ENCODE results near the gene PCGF1. TPM values are rescaled to one million over a fixed set of nuclear protein-coding genes. Genes with fewer than 3 reads are reported as not detected.

PCGF1 gene
- total and polyA plus RNA-seq, 2 of the 13 experiments (the other 11 are each of a cell fraction or from before 2014, with no cell fraction given), result 20.4 to 22.6 TPM

DNA sequence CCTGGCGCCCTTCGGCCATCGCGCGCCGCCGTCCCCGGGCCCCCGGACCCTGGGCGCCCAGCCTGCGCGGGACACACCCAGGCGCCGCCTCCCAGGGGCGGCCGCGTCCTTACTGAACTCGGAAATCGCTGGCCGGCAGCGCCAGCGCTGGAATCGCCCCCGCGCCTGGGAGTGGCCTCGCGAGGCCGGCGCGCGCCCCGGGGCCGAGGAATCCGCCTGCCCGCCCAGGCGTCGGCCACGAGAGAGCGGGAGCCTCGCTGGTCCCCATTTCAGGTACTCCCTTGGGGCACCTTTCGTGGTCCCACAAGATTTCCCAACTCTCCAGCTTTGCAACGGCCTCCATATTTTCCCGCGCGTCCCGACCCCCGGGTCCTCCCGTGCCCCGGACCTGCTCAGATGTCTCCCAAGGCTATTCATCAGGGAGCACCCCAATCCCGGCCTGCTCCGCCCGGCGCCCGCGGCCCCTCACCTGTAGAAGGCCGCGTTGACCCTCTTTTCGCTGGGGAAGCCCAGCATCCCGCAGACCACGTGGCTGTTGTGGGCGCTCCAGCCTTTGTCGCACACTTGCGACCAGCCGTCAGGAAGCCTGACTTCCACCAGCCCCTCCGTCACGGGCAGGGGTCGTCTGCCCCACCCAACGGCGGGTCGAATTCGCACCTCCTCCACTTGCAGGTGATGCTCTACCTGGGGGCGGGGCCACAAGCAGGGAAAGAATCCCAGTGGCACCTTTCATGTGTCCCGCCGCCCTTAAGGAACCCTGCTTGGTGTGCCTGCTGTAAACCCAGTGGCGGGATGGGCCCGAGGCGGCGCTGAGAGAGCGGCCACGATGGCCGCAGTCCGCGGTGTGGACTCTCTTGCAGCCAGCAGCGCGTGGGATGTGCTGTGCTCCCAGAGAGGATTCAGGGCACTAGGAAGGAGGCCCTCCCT lies 41.7 kb upstream of the PCGF1 start (continued):
- TF ChIP-seq YY1 (IDR thresholded peaks at IDR 0.05; ENCODE audit: insufficient read depth, insufficient replicate concordance, low read depth, low read length) (peak; percentile 76), KLF11 (CRISPR knock-in tag; IDR thresholded peaks at IDR 0.05) (no peak), ZNF768 (CRISPR knock-in tag; IDR thresholded peaks at IDR 0.05) (peak; percentile 66; the same call in 1 of the 2 replicates), CBFB (CRISPR knock-in tag; IDR thresholded peaks at IDR 0.05) (0 out of 2 replicates have a peak, but pooled peaks have one; percentile 17), RAD21 (CRISPR knock-in tag; IDR thresholded peaks at IDR 0.05) (peak; percentile 16; the same call in 1 of the 2 replicates), HOXA3 (CRISPR knock-in tag; IDR thresholded peaks at IDR 0.05) (peak; percentile 44; the same call in 1 of the 2 replicates), ATM (IDR thresholded peaks at IDR 0.05; ENCODE audit: borderline replicate concordance) (no peak), ZBTB38 (CRISPR knock-in tag; IDR thresholded peaks at IDR 0.05) (0 out of 2 replicates have a peak, but pooled peaks have one; percentile 18), ZNF263 (CRISPR knock-in tag; IDR thresholded peaks at IDR 0.05) (peak; percentile 94), HES4 (CRISPR knock-in tag; IDR thresholded peaks at IDR 0.05; ENCODE audit: borderline replicate concordance) (no peak), MAZ (IDR thresholded peaks at IDR 0.05; ENCODE audit: borderline replicate concordance, low read depth, low read length) (no peak), MAZ (CRISPR knock-in tag; IDR thresholded peaks at IDR 0.05; ENCODE audit: low read depth) (peak; percentile 76)
- TF ChIP-seq, protein P1, sequence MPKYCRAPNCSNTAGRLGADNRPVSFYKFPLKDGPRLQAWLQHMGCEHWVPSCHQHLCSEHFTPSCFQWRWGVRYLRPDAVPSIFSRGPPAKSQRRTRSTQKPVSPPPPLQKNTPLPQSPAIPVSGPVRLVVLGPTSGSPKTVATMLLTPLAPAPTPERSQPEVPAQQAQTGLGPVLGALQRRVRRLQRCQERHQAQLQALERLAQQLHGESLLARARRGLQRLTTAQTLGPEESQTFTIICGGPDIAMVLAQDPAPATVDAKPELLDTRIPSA (CRISPR knock-in tag; IDR thresholded peaks at IDR 0.05; ENCODE audit: borderline replicate concordance), result no peak
- TF ChIP-seq, protein P2, sequence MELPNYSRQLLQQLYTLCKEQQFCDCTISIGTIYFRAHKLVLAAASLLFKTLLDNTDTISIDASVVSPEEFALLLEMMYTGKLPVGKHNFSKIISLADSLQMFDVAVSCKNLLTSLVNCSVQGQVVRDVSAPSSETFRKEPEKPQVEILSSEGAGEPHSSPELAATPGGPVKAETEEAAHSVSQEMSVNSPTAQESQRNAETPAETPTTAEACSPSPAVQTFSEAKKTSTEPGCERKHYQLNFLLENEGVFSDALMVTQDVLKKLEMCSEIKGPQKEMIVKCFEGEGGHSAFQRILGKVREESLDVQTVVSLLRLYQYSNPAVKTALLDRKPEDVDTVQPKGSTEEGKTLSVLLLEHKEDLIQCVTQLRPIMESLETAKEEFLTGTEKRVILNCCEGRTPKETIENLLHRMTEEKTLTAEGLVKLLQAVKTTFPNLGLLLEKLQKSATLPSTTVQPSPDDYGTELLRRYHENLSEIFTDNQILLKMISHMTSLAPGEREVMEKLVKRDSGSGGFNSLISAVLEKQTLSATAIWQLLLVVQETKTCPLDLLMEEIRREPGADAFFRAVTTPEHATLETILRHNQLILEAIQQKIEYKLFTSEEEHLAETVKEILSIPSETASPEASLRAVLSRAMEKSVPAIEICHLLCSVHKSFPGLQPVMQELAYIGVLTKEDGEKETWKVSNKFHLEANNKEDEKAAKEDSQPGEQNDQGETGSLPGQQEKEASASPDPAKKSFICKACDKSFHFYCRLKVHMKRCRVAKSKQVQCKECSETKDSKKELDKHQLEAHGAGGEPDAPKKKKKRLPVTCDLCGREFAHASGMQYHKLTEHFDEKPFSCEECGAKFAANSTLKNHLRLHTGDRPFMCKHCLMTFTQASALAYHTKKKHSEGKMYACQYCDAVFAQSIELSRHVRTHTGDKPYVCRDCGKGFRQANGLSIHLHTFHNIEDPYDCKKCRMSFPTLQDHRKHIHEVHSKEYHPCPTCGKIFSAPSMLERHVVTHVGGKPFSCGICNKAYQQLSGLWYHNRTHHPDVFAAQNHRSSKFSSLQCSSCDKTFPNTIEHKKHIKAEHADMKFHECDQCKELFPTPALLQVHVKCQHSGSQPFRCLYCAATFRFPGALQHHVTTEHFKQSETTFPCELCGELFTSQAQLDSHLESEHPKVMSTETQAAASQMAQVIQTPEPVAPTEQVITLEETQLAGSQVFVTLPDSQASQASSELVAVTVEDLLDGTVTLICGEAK (IDR thresholded peaks at IDR 0.05), result no peak
- TF ChIP-seq, protein P2 (CRISPR knock-in tag; IDR thresholded peaks at IDR 0.05), result 0 out of 2 replicates have a peak, but pooled peaks have one; percentile 7
- TF ChIP-seq, protein P3, sequence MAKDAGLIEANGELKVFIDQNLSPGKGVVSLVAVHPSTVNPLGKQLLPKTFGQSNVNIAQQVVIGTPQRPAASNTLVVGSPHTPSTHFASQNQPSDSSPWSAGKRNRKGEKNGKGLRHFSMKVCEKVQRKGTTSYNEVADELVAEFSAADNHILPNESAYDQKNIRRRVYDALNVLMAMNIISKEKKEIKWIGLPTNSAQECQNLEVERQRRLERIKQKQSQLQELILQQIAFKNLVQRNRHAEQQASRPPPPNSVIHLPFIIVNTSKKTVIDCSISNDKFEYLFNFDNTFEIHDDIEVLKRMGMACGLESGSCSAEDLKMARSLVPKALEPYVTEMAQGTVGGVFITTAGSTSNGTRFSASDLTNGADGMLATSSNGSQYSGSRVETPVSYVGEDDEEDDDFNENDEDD (CRISPR knock-in tag; IDR thresholded peaks at IDR 0.05; ENCODE audit: borderline replicate concordance), result peak; percentile 82; the same call in 1 of the 2 replicates
- TF ChIP-seq, protein P4, sequence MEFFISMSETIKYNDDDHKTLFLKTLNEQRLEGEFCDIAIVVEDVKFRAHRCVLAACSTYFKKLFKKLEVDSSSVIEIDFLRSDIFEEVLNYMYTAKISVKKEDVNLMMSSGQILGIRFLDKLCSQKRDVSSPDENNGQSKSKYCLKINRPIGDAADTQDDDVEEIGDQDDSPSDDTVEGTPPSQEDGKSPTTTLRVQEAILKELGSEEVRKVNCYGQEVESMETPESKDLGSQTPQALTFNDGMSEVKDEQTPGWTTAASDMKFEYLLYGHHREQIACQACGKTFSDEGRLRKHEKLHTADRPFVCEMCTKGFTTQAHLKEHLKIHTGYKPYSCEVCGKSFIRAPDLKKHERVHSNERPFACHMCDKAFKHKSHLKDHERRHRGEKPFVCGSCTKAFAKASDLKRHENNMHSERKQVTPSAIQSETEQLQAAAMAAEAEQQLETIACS (CRISPR knock-in tag; IDR thresholded peaks at IDR 0.05), result peak; percentile 81
